DMS79 treated with DMSO at 0.1 percent for 48 hours (cell line): ENCODE measurements around the gene CTIF.

Experiments
- DNase-seq: peaks from one replicate; lab custom pipeline; 2025; lab: John Stamatoyannopoulos, UW

Gene CTIF

DNA sequence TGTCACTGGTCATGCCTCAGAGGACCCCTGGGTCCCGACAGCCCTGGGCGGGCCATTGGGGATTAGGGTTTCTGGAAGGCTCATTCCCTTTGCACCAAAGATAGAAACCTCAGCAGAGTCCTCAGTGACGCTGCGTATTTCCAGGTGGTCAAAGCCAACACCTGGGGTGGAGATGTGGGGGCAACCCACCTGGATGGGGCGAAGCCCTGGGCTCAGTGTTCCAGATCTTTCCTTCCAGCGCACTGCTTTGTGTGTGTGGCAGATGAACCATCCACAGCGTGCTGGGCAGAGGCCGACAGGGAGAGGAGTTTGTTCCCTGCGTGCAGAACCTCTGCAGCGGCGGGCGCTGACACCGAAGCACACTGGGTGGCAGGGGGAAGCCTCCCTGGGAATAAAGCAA, 143.9 kb downstream of the CTIF start:
- no peak for DNase-seq

DNA sequence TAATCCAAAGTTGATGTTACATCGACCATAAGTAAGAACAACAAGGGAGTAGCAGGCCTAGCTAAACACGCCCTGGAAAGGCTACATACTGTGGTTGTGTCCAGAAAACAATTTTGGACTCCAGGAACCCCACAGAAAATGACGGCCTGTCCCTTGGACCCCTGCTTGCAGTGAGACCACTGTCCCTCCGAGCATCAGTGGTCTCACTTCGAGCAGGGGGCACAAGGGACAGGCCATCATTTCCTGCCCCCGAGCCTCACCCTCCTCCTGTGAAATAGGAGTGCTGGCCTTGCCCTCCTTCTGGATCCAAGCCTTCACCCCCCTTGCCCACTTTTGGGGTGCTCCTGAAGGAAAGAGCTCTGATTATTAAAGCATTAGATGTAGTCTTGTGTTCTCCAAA, 144.4 kb downstream of the CTIF start:
- DNase-seq, result no peak

DNA sequence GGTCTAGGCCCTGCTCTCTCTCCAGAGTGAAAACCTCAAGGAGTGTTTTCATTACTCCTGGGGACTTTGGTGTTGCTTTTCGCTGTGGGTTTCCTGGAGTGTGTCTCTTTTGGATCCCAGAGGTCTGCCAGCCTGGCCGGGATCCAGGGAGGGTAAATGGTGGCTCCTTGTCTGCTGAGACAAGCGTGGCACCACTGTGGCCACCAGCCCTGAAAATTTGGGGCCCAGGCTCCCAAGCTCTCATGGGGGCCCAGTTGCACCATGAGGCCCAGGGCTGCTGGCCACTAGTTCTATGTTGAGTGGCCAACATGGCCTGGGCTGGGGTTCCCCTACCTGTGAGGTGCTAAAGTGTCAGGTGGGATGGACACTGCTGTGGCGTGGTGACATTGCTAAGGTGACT, 144.8 kb downstream of the CTIF start:
- DNase-seq, result no peak

DNA sequence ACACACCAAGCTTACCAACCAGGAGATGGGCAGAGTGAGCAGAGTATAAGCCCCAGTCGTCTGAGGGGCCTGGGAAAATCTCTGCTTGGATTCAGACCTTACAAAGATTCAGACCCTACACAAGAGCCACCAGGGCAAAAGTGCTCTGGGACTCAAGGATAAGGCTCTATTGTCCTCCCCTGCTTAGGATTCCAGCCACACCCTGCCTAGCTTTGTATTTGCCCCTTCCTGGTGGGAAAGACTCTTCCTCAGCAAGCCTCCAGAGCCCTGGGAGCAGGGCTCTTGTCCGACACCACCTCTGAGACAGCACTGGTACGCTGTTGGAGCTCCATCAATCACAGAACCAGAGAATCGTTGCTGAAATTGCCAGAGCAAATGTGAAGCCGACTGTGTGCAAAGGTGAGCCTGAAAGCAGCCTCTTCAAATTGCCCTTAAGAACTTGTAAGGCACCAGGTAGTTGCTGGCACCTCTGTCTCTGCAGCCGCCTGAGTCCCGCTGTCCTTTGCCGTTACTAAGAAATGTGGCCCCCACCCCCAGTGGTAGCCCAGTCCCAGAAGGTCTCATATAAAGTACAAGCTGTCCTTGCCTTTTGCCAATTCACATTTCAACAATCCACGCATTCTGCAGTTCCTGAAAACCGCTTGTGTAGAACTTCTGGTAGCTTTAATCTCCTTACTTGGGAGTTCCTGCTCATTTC, 148.7 kb downstream of the CTIF start:
- DNase-seq, result no peak

DNA sequence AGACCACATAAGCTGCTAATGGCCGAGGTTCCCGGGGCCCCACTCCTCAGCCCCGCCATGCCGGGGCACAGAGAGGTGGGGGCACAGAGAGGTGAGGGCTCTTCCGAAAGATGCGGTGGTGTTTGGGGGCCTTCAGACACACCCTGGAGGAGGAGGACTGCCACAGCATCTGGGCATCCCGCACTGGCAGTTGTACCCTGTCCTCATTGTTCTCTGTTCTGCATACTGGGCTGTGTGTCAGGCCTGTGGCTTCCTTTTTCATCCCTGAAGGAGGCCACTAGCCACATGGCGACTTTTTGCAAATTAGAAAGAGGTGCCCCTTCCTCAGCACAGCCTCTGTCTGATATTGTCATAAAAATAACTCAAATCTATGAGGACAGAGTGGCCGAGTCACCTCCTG, 150.1 kb downstream of the CTIF start:
- DNase-seq, result no peak

DNA sequence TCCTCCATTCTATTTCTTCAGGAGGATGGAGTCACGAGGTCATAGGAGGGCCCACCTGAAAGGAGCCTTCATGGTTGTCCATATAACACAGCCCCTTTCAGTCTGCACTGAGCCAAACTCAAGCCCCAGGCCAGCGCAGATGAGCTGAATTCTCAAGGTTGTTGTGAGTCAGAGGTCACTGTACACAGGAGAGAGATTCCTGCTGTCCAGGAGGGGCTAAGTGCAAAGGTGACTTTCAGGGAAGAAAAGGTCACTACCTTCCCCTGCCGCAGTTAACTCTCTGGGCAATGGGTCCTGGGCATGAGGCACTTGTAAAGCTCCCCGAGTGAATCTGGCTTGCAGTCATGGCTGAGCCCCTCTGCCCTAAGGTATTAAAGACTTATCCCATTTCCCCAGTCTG, 150.7 kb downstream of the CTIF start:
- no peak for DNase-seq

DNA sequence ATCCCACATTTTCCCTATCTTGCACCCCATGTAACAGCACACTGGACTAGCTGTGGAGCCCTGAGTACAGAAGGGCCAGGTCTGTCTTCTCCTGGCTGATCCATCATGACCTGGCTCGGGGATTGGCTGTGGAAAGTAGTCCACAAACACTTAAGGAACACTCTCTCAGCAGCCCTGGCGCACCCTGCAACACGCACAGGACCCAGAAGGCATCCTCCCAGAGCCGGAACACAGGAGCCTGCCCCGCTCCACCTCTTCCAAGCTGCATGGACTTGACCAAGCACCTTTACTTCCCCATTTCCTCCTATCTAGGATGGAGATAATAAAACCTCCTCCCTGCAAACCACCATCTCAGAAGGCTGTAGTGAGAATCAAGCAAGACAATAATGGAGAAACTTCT, 151.7 kb downstream of the CTIF start:
- DNase-seq, result no peak

DNA sequence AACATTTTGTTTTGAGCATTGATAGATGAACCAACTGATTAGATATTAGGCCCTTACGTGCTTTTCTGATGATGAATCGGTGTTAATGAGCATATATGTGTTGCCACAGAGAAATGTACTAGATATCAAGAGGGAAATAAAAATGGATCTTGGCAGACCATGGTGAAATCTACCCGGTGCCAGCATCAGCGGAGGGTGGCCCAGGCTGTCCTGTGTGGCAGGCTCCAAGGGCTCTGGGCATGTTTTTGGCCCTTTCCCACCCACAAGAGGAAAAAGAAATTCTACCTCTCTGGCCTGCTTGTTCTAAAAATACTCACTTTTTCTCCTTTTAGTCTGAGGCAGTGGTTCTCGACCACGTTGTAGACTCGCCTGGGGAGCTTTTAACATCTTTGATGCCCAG, 154.2 kb downstream of the CTIF start:
- no peak for DNase-seq

DNA sequence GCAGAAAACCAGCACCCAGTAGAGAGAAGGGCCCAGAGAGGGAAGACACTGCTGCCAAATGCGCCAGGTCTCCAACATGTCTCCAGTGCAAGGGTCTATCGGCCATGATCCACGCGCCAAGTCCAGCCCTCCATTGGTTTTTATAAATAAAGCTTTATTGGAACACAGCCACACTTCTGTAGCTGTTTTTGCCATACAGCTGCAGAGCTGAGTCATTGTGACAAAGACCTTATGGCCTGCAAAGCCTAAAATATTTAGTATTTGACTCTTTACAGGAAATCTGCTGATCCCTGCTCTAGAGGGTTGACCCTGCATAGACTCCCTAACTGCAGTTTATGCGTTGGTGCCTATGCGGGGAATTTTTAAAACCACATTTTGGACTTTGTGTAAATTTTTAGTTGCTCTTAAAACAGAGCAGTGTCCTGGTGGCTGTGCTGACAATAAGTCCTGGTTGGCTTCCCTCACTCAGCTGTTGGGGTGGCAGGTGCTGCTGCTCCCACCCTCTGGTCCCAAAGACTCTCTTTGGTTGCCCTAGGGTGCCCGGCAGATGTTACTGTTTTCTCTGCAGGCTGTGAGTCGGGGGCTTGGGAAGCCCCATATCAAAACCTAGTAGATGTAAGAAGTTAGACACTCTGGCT, 154.9 kb downstream of the CTIF start:
- no peak for DNase-seq

DNA sequence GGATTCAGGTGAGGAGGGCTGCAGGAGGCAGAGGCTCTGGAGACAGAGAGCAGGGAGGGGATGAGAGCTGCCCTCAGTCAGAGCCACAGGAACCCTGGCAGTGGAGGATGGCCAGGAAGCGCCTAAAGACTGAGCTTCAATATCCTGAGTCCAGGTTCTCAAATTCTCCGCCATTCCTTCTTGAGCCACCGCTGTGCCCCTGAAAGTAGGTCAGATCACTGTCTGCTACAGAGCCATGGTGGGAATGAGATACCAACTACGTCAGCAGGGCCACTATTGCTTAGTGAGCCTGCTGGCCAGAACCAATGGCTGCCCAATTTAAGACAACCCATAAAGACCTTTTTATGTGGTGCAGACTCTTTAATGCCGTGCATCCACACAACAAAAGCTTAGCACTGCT, 155.5 kb downstream of the CTIF start:
- DNase-seq, result no peak

DNA sequence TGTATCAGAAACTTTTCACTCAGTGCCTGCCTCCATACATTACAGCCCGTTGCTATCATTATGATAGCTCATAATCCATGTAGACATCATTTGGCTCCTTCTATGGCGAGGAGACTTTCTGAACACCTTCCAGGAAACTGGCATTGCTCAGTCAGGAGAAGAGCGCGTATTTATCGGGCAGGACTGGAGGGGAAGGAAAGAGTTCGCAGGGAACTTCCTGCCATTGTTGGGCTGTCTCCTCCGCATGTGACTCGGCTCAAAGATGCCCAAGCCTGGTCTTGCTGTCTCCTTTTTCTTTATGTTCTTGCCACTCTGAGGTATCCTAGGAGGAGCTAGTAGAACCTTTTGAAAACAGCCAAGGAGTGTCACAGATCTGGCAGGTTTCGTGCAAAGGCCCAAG, 156.8 kb downstream of the CTIF start:
- no peak for DNase-seq

DNA sequence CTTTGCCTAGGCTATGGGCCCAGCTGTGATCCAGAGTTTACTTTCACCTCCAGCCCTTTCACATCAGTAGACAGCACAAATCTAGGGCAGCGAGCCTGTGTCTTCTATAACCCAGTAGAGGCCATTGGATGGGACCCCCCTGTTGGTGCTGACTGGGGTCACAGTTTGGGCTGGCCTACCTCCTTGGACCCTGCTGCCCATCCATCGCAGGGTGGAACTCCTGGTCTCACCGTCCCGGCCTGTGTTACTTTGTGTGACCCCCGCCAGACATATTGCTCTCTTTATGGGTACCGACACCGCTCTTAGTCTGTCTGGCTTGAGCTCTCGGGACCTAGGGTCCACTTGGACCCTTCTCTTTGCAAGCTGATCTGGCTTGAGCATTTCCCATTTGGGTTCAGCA, 157.4 kb downstream of the CTIF start:
- DNase-seq, result no peak

DNA sequence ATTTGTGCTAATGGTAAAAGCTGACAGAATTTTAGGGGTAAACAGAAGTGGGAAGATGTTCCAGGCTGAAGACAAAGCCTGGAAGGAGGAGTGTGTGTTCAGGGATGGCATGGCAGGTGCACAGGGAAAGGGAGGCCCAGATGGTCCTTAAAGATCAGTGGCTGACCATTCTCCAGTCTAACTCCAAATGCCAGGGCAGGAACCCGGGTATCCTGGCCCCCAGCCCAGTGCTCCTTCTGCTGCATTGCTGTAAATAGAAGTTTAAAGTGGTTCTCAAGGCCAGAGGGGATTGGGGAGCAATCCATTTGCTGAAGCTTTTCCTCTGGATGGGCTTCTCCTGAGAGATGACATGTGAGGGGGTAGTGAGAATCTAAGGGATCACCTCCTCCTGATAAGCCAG, 158.6 kb downstream of the CTIF start:
- DNase-seq, result no peak

DNA sequence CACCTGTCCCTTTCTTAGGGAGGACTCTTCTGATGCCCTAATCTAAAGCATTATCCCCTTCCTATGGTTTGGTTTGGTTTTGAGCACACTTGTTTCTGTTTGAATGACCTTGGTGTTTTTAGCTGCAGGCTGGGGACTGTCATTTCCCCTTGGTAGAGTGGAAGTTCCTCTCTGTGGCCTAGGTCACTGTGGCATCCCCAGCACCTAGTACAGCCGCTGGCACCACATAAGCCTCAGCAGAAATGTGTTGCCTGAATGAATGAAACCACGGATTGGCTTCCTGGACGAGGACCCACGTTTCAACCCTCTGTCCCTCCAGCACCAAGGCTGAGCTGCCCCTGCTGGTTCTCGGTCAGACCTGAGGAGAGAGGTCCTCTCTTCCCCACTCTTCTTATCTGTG, 159.9 kb downstream of the CTIF start:
- DNase-seq, result no peak

DNA sequence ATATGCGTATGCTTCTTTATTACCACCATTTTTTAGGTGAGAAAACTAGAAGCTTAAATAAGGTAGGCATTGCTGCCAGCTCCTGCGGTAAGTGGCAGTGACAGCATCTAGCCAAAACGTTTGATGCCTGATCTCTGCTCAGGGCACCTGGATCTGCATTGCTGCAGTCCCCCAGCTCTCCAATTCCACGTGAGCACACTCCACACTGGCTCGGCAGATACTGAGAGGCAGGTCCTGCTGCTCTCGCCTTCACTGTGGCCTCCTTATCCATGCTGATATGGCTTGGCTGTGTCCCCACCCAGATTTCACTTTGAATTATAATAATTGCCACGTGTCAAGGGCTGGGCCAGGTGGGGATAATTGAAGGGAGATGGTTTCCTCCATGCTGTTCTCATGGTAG, 160.9 kb downstream of the CTIF start:
- no peak for DNase-seq

DNA sequence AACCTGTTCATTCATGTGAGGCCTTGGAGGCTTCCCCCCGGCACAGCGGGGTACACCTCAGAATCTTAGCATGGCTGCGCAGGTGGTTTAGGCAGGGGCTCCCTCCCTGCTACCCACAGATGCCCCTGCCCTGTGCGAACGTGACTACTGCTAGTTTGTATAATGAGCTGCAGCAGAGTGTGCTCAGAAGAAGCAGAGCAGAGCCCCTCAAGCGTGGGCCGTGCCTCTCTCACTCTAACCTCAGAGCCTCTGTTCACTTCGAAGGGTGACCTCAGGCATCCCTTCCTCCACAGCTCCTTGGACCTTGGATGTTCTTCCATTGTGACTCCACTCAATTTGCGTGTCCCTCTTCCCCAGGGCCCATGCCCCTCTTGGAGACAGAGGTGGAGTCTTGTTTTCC, 161.6 kb downstream of the CTIF start:
- DNase-seq, result no peak

DNA sequence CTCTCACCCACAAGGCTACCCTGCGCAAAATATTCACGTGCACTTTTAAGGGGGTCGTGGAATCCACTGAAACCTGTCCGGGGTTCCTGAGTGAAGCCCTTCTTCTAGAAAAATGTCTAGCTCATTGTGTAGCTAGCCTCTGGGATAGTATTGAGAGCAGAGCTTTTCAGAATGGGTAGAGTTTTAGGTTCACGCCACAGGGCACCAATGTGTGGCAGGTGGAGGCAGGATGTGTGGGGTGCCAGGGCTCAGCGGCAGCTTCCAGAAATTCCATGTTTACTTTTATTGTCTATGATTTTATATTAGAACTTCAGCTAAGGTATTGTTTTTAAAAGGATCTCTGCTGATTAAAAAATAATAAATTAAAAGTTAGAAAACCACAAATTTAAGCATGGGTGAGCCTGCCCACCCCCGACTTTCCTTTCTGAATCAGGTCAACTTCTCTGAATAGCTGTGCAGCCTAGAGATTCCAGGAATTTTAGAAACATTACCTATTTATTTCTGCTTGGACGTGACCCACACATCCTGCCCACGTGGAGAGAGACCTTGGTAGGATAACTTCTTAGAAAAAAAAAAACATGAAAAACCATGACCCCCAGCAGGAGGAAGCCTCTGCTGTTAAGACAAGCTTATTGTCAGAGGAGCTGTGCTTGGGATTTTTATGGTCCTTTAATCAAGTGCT, 163.7 kb downstream of the CTIF start:
- DNase-seq, result no peak

DNA sequence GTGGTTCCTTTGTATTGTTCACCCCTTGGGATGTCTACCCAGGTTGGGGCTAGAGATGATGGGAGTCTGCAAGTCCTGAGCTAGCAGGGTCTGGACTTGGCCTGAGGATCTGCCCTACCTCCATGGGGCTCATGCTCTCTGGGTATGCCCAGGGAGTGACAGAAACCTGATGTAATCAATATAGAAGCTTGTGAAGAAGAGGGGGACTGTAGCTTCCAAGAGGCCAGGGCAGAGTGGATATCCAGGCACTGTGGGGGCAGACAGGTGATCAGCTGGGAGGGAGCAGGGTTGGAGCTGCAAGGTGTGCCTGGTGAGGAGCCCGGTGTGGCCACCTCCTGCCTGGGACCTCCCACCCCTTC, 164.2 kb downstream of the CTIF start:
- no peak for DNase-seq

DNA sequence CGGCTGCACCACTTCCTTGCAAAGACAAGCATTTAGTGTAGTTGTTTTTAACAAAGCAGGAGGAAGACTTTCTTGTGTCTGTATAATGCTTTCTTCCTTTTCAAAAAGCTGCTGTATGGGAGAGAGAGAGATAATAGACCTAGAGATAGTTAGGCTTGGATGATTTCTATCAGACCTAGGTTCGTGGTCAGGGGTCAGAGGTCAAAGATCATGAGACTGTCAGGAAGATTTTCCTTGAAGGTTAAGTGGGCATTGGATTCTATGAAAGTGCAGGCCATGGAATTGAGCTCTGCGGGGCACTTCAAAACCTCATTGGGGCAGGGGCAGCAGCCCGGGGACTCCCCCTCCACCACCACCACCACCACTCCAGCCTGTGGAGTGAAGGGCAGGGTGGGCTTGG, 164.6 kb downstream of the CTIF start:
- DNase-seq, result no peak

DNA sequence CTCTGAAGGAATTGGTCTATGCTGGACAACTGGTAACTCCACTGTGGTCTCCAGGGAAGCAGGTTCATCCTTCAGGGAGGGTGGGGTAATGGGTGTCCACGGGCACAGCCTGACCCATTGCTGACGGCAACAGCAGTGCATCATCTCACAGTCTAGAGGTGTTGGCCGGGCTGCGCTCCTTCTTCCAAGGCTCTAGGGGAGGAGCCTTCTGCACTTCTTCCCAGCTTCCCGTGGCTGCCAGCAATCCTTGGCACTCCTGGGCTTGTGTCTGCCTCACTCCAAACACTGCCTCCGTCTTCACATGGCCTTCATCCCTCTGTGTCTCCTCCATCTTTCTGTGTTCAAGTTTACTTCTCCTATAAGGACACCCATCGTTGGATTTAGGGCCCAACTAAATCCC, 166.2 kb downstream of the CTIF start:
- no peak for DNase-seq

DNA sequence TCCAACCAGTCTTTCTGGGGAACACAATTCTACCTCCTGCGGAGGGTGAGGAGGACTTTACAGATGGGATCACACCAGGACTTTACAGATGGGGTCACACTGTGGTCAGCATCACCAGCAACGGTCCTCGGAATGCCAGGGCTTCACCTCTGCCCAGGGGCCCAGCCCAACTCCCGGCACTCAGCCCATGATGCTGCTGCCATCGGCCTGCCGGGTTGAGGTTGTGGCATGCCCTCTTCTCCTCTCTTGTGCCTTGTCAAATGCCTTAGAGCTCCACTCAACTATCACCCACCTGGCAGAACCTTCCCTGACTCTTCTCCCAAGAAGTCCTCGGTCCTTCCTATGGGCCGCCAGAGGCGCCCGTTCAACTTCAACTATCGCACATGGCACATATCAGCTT, 166.7 kb downstream of the CTIF start:
- DNase-seq, result no peak

DNA sequence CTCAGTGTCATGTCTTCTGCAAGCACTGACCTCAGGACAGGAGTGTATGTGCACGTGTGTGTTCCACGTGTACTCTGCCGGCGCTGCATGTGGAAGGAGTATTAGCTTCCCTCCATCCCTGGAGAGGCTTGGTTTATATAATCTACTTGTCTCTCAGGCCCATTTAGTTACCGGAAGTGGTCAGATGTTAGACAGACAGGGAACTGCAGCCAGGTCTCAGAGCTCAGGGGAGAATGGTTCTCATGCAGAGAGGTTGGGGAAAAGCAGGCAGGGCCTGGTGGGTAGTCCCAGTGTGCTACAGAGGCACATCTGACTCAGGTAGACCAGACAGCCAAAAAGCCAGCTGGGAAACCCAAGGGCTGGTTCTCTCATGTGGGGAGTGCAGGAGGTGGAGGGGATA, 167.9 kb downstream of the CTIF start:
- DNase-seq, result no peak

DNA sequence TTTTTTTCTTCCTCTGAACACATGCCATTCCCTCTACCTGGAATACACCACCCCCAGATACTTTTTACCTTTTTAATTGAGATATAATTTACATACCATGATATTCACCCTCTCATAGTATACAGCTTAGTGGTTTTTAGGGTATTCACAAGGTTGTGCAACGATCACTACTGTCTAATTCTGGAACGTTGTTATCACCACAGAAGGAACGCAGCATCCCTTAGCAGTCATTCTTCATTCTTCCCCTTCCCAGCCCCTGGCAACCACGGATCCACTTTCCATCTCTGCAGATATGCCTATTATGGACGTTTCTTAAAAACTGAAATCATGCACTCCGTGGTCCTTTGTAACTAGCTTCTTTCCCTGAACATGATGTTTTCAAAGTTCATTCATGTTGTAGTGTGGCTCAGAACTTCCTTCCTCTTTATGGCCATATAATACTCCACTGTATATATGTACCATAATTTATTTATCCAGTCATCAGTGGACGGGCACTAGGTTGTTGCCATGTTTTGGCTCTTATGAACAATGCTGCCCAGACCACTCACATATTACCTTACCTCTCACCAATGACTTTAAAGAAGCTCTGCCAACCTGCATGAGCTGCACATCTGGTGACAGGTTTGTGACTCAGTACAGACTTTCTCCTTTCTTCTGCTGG, 168.9 kb downstream of the CTIF start:
- no peak for DNase-seq
